DOHH2 (cell line): ENCODE measurements around the gene NBEA.

Experiments used
- H3F3A ChIP-seq: fragments of 200-600 bp; sonication (generic), shearing (Covaris generic); 2 replicates; pipeline ENCODE4 v1.6.0; 2016; ENCODE audit warnings: antibody characterized with exemption, mild to moderate bottlenecking; ENCODE audit not compliant: control insufficient read depth, insufficient read depth
- H3K27ac ChIP-seq: fragments of 200-600 bp; sonication (generic); 2 replicates; pipeline ENCODE4 v1.5.1; 2014; ENCODE audit warnings: low read depth, mild to moderate bottlenecking, low read length, moderate library complexity
- H3K27me3 ChIP-seq: fragments of 200-600 bp; sonication (generic); 2 replicates; pipeline ENCODE4 v1.6.1; 2014; ENCODE audit warnings: mild to moderate bottlenecking, low read length, mixed read lengths; ENCODE audit not compliant: control insufficient read depth
- H3K36me3 ChIP-seq: fragments of 200-600 bp; sonication (generic); 2 replicates; pipeline ENCODE4 v1.6.1; 2014; ENCODE audit warnings: mild to moderate bottlenecking, low read length, moderate library complexity, mixed read lengths; ENCODE audit not compliant: control insufficient read depth
- H3K4me1 ChIP-seq: fragments of 200-600 bp; sonication (generic); 2 replicates; pipeline ENCODE4 v1.6.1; 2014; ENCODE audit warnings: mild to moderate bottlenecking, low read length, mixed read lengths; ENCODE audit not compliant: control insufficient read depth
- H3K4me2 ChIP-seq: fragments of 200-600 bp; sonication (generic); 2 replicates; pipeline ENCODE4 v1.6.0; 2014; ENCODE audit warnings: mild to moderate bottlenecking, low read length, moderate library complexity
- H3K4me3 ChIP-seq: fragments of 200-600 bp; sonication (generic); 2 replicates; pipeline ENCODE4 v1.5.1; 2014; ENCODE audit warnings: mild to moderate bottlenecking, low read length, mixed read lengths
- H3K79me2 ChIP-seq: fragments of 200-600 bp; sonication (generic); 2 replicates; pipeline ENCODE4 v1.6.1; 2014; ENCODE audit warnings: mild to moderate bottlenecking, low read length, mixed read lengths; ENCODE audit not compliant: control insufficient read depth
- H3K9me2 ChIP-seq: fragments of 200-600 bp; sonication (generic); replicated peaks from 2 replicates; pipeline ENCODE4 v1.6.1; 2014; ENCODE audit warnings: mild to moderate bottlenecking, low read length, mixed read lengths; ENCODE audit not compliant: control insufficient read depth
- H3K9me3 ChIP-seq: fragments of 200-600 bp; sonication (generic); 2 replicates; pipeline ENCODE4 v1.6.1; 2014; ENCODE audit warnings: antibody characterized with exemption, low read length, mixed read lengths; ENCODE audit not compliant: control insufficient read depth, insufficient read depth
- H4K20me1 ChIP-seq: fragments of 200-600 bp; sonication (generic); 2 replicates; pipeline ENCODE4 v1.6.0; 2014; ENCODE audit warnings: low read depth, mild to moderate bottlenecking, antibody characterized with exemption, low read length, moderate library complexity; ENCODE audit not compliant: control insufficient read depth, insufficient read depth
- CTCF ChIP-seq: fragments of 200-600 bp; sonication (generic); IDR thresholded peaks from one replicate; pipeline ENCODE4 v1.5.1; 2014; ENCODE audit warnings: antibody characterized with exemption, mild to moderate bottlenecking, low read depth, low read length; ENCODE audit not compliant: poor library complexity, severe bottlenecking
- EZH2phosphoT487 ChIP-seq: fragments of 200-600 bp; sonication (generic); IDR thresholded peaks from 2 replicates; pipeline ENCODE4 v1.6.1; 2017; ENCODE audit warnings: borderline replicate concordance, mild to moderate bottlenecking, antibody characterized with exemption, low read length, moderate library complexity, mixed read lengths

The NBEA gene

GRCh38 chr13:35534343-35534742 lies 592.3 kb downstream of the NBEA start:
- Histone ChIP-seq H3K9me2 (no peaks in the 10 kb centered on the region), H3F3A (no peaks in the 10 kb centered on the region), H3K4me2 (no peak overlapping the region), H3K9me3 (no peaks in the 10 kb centered on the region), H3K4me3 (no peak overlapping the region), H3K79me2 (no peaks in the 10 kb centered on the region), H3K36me3 (no peaks in the 10 kb centered on the region), H3K27ac (no peak overlapping the region), H3K27me3 (no peaks in the 10 kb centered on the region), H4K20me1 (no peaks in the 10 kb centered on the region), H3K4me1 (no peaks in the 10 kb centered on the region)
- no peak for TF ChIP-seq CTCF
- no peak for TF ChIP-seq EZH2phosphoT487

GRCh38 chr13:35548790-35549189 lies 606.7 kb downstream of the NBEA start:
- H3K9me3 ChIP-seq = no peaks in the 10 kb centered on the region
- H3K79me2 ChIP-seq = no peaks in the 10 kb centered on the region
- H3K27ac ChIP-seq = no peak overlapping the region
- H3F3A ChIP-seq = no peaks in the 10 kb centered on the region
- no peak overlapping the region for H3K4me3 ChIP-seq
- no peaks in the 10 kb centered on the region for H4K20me1 ChIP-seq
- no peaks in the 10 kb centered on the region for H3K27me3 ChIP-seq
- no peak overlapping the region for H3K4me2 ChIP-seq
- H3K9me2 ChIP-seq = no peaks in the 10 kb centered on the region; the same call in 1 of the 2 replicates
- H3K4me1 ChIP-seq = peaks cover 4% of the 10 kb centered on the region; the same call in 1 of the 2 replicates
- TF ChIP-seq EZH2phosphoT487 (no peak), CTCF (no peak)
- no peaks in the 10 kb centered on the region for H3K36me3 ChIP-seq

GRCh38 chr13:35549481-35549880 lies 607.4 kb downstream of the NBEA start:
- H3K9me2 ChIP-seq = no peaks in the 10 kb centered on the region; the same call in 1 of the 2 replicates
- no peaks in the 10 kb centered on the region for H4K20me1 ChIP-seq
- TF ChIP-seq EZH2phosphoT487 (no peak), CTCF (no peak)
- H3K4me3 ChIP-seq = no peak overlapping the region
- H3F3A ChIP-seq = no peaks in the 10 kb centered on the region
- no peaks in the 10 kb centered on the region for H3K27me3 ChIP-seq
- H3K4me2 ChIP-seq = no peak overlapping the region
- H3K36me3 ChIP-seq = no peaks in the 10 kb centered on the region
- H3K79me2 ChIP-seq = no peaks in the 10 kb centered on the region
- no peaks in the 10 kb centered on the region for H3K4me1 ChIP-seq
- H3K9me3 ChIP-seq = no peaks in the 10 kb centered on the region
- H3K27ac ChIP-seq = no peak overlapping the region
